Measurements from ENCODE around the gene DHDH. TPM values are rescaled to one million over a fixed set of nuclear protein-coding genes. Genes with fewer than 3 reads are reported as not detected.
"Not testable (repeated sequence)": the region's sequence is repeated elsewhere in the genome, so short reads cannot be mapped to it uniquely, and the experiment has no call there.

DHDH gene
- total RNA-seq, 6 experiments from 2014 or later, result 0.29 TPM; not detected in 5

GRCh38 chr19:48921721-48922500, 11.6 kb upstream of the DHDH start:
- Histone ChIP-seq H3K27ac (no peak overlapping the region), H3K4me3 (no peak overlapping the region), H3K27me3 (no peaks in the 10 kb centered on the region), H3K4me1 (no peaks in the 10 kb centered on the region), H3K36me3 (peaks cover 3 to 44% (median 20%) of the 10 kb centered on the region in 4 donors), H3K9me3 (no peaks in the 10 kb centered on the region)
- intact Hi-C loops (cut with DNase I), result no loop called here
- DNase-seq, result no peak
- ATAC-seq, result no peak
- TF ChIP-seq CTCF (IDR thresholded peaks at IDR 0.05) (no peak), POLR2A (IDR thresholded peaks at IDR 0.05) (no peak)
- 100% methylated on average over 1 of the region's 12 CpGs for WGBS (ENCODE audit: insufficient coverage, low coverage, low lambda C conversion rate, missing lambda C conversion rate)

GRCh38 chr19:48922548-48923490, 10.7 kb upstream of the DHDH start:
- Histone ChIP-seq H3K9me3 (no peaks in the 10 kb centered on the region), H3K27me3 (no peaks in the 10 kb centered on the region), H3K4me3 (no peak overlapping the region), H3K4me1 (no peaks in the 10 kb centered on the region), H3K27ac (no peak overlapping the region), H3K36me3 (peaks cover 3 to 43% (median 18%) of the 10 kb centered on the region in 4 donors)
- intact Hi-C loops (cut with DNase I), result no loop called here
- peak in 1 of 4 donors; percentile 4 for ATAC-seq
- WGBS (ENCODE audit: insufficient coverage, low coverage, low lambda C conversion rate, missing lambda C conversion rate), result 67% methylated on average over 3 of the region's 18 CpGs
- no peak for DNase-seq
- TF ChIP-seq CTCF (IDR thresholded peaks at IDR 0.05) (no peak), POLR2A (IDR thresholded peaks at IDR 0.05) (no peak)

GRCh38 chr19:48925240-48925843, 8.2 kb upstream of the DHDH start:
- 71% methylated on average over 8 of the region's 11 CpGs for WGBS (ENCODE audit: insufficient coverage, low coverage, low lambda C conversion rate, missing lambda C conversion rate)
- Histone ChIP-seq H3K36me3 (peaks cover 3 to 25% (median 9%) of the 10 kb centered on the region in 4 donors), H3K9me3 (no peaks in the 10 kb centered on the region), H3K4me1 (no peaks in the 10 kb centered on the region), H3K27me3 (no peaks in the 10 kb centered on the region), H3K4me3 (no peak overlapping the region), H3K27ac (no peak overlapping the region)
- no peak for TF ChIP-seq POLR2A (IDR thresholded peaks at IDR 0.05)
- no peak for TF ChIP-seq CTCF (IDR thresholded peaks at IDR 0.05)
- peak in 2 of 4 donors; percentile 3 to 11 for ATAC-seq
- intact Hi-C loops (cut with DNase I), result no loop called here
- DNase-seq, result no peak

- not testable (repeated sequence) for H3K27me3 ChIP-seq, ATAC-seq
- WGBS (ENCODE audit: insufficient coverage, low coverage, low lambda C conversion rate, missing lambda C conversion rate), result 71% methylated on average over 7 of the region's 8 CpGs
Observed at GRCh38 chr19:48925890-48926289, 7.6 kb upstream of the DHDH start.

More at GRCh38 chr19:48925890-48926289, 7.6 kb upstream of the DHDH start:
- H3K36me3 ChIP-seq, result peaks cover 3 to 19% (median 8%) of the 10 kb centered on the region in 4 donors
- H3K9me3 ChIP-seq; intact Hi-C loops (cut with DNase I); H3K4me3 ChIP-seq; H3K27ac ChIP-seq; DNase-seq; H3K4me1 ChIP-seq: not testable (repeated sequence)
